ENCODE data around the gene OR10C1. TPM values are rescaled to one million over a fixed set of nuclear protein-coding genes. Genes with fewer than 3 reads are reported as not detected.

Gene OR10C1
- not detected in 2 replicates for total RNA-seq (ENCODE audit: low replicate concordance)

GRCh38 chr6:29439006-29439405, at the start of gene OR10C1:
OR10C1 (plus strand) TSS chr6:29439306; CDS start chr6:29440016, 710 bp downstream.

GRCh38 chr6:29395331-29395730, 43.8 kb upstream of the OR10C1 start, which contains the start of gene OR12D2:
OR12D2 (plus strand) TSS chr6:29395631; CDS start chr6:29396700, 1,069 bp downstream.

GRCh38 chr6:29414588-29414987, 24.5 kb upstream of the OR10C1 start, which contains the start of gene OR12D1:
OR12D1 (plus strand) TSS chr6:29414928.

GRCh38 chr6:29456971-29457370, 17.9 kb downstream of the OR10C1 start, which contains the start of the genes OR11A1 and OR2H1:
OR11A1 (minus strand) TSS chr6:29457071; CDS start chr6:29427641, 29,430 bp downstream.
OR2H1 (plus strand) TSS chr6:29457155; CDS start chr6:29461770, 4,615 bp downstream.

GRCh38 chr6:29487660-29488059, 48.6 kb downstream of the OR10C1 start, which contains the start of gene MAS1L:
MAS1L (minus strand) TSS chr6:29487956; CDS start chr6:29487902, 54 bp downstream.

Other genes starting within 250 kb of the OR10C1 start
- gene OR14J1, start 137.6 kb upstream of the OR10C1 start, total RNA-seq (ENCODE audit: low replicate concordance) = not detected in 2 replicates
- gene OR5V1, start 70.4 kb upstream of the OR10C1 start, total RNA-seq (ENCODE audit: low replicate concordance) = not detected in 2 replicates
- not detected in 2 replicates for gene OR12D3, start 64.0 kb upstream of the OR10C1 start, total RNA-seq (ENCODE audit: low replicate concordance)
- gene OR12D2, start 43.7 kb upstream of the OR10C1 start, total RNA-seq (ENCODE audit: low replicate concordance) = not detected in 2 replicates
- not detected in 2 replicates for gene OR12D1, start 24.4 kb upstream of the OR10C1 start, total RNA-seq (ENCODE audit: low replicate concordance)
- not detected in 2 replicates for gene OR11A1, start 17.8 kb downstream of the OR10C1 start, total RNA-seq (ENCODE audit: low replicate concordance)
- gene OR2H1, start 17.8 kb downstream of the OR10C1 start, total RNA-seq (ENCODE audit: low replicate concordance) = not detected in 2 replicates
- not detected in 2 replicates for gene MAS1L, start 48.6 kb downstream of the OR10C1 start, total RNA-seq (ENCODE audit: low replicate concordance)
- not detected in 2 replicates for gene UBD, start 120.4 kb downstream of the OR10C1 start, total RNA-seq (ENCODE audit: low replicate concordance)
- not detected in 2 replicates for gene OR2H2, start 145.8 kb downstream of the OR10C1 start, total RNA-seq (ENCODE audit: low replicate concordance)
- 7.3 and 8.8 TPM in 2 replicates for gene GABBR1, start 193.9 kb downstream of the OR10C1 start, total RNA-seq (ENCODE audit: low replicate concordance)
- not detected in 2 replicates for gene MOG, start 217.8 kb downstream of the OR10C1 start, total RNA-seq (ENCODE audit: low replicate concordance)
- gene ZFP57, start 241.8 kb downstream of the OR10C1 start, total RNA-seq (ENCODE audit: low replicate concordance) = 0.82 TPM in 1 of 2 replicates, not detected in the other